HCT116 (cell line): Measurements from ENCODE around the gene HMGXB3.

Experiments used
- TF ChIP-seq, protein P1 (sequence below), 3 experiments: fragments of 200-600 bp in 1 of 3; sonication (generic) in 1 of 3; IDR thresholded peaks in 2 of 3; conservative IDR thresholded peaks in 1 of 3; 2 replicates each; pipeline ENCODE4 v1.5.1; 2012 to 2017; ENCODE audit warnings: low read depth in 2 of 3, low read length in 2 of 3, antibody characterized with exemption in 1 of 3, borderline replicate concordance in 1 of 3, control low read depth in 1 of 3, mild to moderate bottlenecking in 1 of 3, mixed read lengths in 1 of 3, mixed run types in 1 of 3, moderate library complexity in 1 of 3; ENCODE audit not compliant: insufficient read depth in 1 of 3
- TF ChIP-seq, protein P2 (sequence below): IDR thresholded peaks from 2 replicates; pipeline ENCODE4 v1.6.1; 2012; ENCODE audit warnings: low read depth

- TF ChIP-seq, protein P1, sequence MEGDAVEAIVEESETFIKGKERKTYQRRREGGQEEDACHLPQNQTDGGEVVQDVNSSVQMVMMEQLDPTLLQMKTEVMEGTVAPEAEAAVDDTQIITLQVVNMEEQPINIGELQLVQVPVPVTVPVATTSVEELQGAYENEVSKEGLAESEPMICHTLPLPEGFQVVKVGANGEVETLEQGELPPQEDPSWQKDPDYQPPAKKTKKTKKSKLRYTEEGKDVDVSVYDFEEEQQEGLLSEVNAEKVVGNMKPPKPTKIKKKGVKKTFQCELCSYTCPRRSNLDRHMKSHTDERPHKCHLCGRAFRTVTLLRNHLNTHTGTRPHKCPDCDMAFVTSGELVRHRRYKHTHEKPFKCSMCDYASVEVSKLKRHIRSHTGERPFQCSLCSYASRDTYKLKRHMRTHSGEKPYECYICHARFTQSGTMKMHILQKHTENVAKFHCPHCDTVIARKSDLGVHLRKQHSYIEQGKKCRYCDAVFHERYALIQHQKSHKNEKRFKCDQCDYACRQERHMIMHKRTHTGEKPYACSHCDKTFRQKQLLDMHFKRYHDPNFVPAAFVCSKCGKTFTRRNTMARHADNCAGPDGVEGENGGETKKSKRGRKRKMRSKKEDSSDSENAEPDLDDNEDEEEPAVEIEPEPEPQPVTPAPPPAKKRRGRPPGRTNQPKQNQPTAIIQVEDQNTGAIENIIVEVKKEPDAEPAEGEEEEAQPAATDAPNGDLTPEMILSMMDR (IDR thresholded peaks at IDR 0.05 in 2 of 3, conservative IDR thresholded peaks at IDR 0.05 in 1 of 3; ENCODE audit: borderline replicate concordance in 1 of 3, insufficient read depth in 1 of 3, low read depth in 2 of 3, low read length in 2 of 3), result no peak
- TF ChIP-seq, protein P2, sequence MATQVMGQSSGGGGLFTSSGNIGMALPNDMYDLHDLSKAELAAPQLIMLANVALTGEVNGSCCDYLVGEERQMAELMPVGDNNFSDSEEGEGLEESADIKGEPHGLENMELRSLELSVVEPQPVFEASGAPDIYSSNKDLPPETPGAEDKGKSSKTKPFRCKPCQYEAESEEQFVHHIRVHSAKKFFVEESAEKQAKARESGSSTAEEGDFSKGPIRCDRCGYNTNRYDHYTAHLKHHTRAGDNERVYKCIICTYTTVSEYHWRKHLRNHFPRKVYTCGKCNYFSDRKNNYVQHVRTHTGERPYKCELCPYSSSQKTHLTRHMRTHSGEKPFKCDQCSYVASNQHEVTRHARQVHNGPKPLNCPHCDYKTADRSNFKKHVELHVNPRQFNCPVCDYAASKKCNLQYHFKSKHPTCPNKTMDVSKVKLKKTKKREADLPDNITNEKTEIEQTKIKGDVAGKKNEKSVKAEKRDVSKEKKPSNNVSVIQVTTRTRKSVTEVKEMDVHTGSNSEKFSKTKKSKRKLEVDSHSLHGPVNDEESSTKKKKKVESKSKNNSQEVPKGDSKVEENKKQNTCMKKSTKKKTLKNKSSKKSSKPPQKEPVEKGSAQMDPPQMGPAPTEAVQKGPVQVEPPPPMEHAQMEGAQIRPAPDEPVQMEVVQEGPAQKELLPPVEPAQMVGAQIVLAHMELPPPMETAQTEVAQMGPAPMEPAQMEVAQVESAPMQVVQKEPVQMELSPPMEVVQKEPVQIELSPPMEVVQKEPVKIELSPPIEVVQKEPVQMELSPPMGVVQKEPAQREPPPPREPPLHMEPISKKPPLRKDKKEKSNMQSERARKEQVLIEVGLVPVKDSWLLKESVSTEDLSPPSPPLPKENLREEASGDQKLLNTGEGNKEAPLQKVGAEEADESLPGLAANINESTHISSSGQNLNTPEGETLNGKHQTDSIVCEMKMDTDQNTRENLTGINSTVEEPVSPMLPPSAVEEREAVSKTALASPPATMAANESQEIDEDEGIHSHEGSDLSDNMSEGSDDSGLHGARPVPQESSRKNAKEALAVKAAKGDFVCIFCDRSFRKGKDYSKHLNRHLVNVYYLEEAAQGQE, result no peak
Measured at GRCh38 chr5:150034662-150035061, 34.1 kb downstream of the HMGXB3 start.
